ENCODE results near the gene CLEC6A.

- no peak for TF ChIP-seq CTCF (IDR thresholded peaks at IDR 0.05)
- TF ChIP-seq POLR2A (IDR thresholded peaks at IDR 0.05), result no peak
Measured at GRCh38 chr12:8508223-8508622, 52.5 kb downstream of the CLEC6A start.
